Upper lobe of left lung (tissue), 6 donors: ENCODE measurements around the gene ZFP36L2. TPM values are rescaled to one million over a fixed set of nuclear protein-coding genes. Genes with fewer than 3 reads are reported as not detected.

ENCODE experiments used
- ATAC-seq, 2 donors: fragments of 200-7000 bp; cut with Tn5 transposase; one replicate each; pipeline ENCODE4 v1.9.1; 2022; ENCODE audit warnings: mild to moderate bottlenecking in 2 of 2, moderate library complexity in 2 of 2; ENCODE audit not compliant: low FRiP score in 2 of 2
- DNase-seq, 2 donors: peaks; one replicate each; pipeline ENCODE4 v3.0.0-alpha.2; 2019 to 2020
- H3K27ac ChIP-seq, 4 donors: fragments of 200-600 bp; sonication (generic); one replicate each; pipeline ENCODE4 v1.5.1; 2016 to 2019
- H3K27me3 ChIP-seq, 4 donors: fragments of 200-600 bp; sonication (generic); one replicate each; pipeline ENCODE4 v1.5.1; 2017 to 2019
- H3K36me3 ChIP-seq, 4 donors: fragments of 200-600 bp; sonication (generic); one replicate each; pipeline ENCODE4 v1.5.1; 2016 to 2019
- H3K4me1 ChIP-seq, 4 donors: fragments of 200-600 bp; sonication (generic); one replicate each; pipeline ENCODE4 v1.5.1; 2018 to 2019
- H3K4me3 ChIP-seq, 4 donors: fragments of 200-600 bp; sonication (generic); one replicate each; pipeline ENCODE4 v1.5.1; 2017 to 2019; ENCODE audit warnings: mild to moderate bottlenecking in 2 of 4, moderate library complexity in 1 of 4
- H3K9me3 ChIP-seq, 4 donors: fragments of 200-600 bp; sonication (generic); one replicate each; pipeline ENCODE4 v1.5.1; 2018 to 2019
- CTCF ChIP-seq, 6 experiments: fragments of 450-650 bp in 4 of 6; fragments of 200-600 bp in 2 of 6; sonication (generic) in 2 of 6; IDR thresholded peaks; one replicate each; pipeline ENCODE4 v1.5.1; 2016 to 2019; ENCODE audit warnings: antibody characterized with exemption in 6 of 6
- EP300 ChIP-seq, 4 donors: sonication (generic); formaldehyde crosslinking; IDR thresholded peaks; one replicate each; pipeline ENCODE4 v1.5.1; 2017; ENCODE audit warnings: antibody characterized with exemption in 4 of 4, control low read depth in 2 of 4
- POLR2A ChIP-seq, 4 donors: fragments of 450-650 bp; IDR thresholded peaks; one replicate each; pipeline ENCODE4 v1.5.1; 2016 to 2017; ENCODE audit warnings: antibody characterized with exemption in 4 of 4, mild to moderate bottlenecking in 2 of 4
- POLR2AphosphoS5 ChIP-seq, 2 donors: sonication (generic); formaldehyde crosslinking; IDR thresholded peaks; one replicate each; pipeline ENCODE4 v1.5.1; 2017; ENCODE audit warnings: antibody characterized with exemption in 2 of 2
- WGBS, 2 donors: methylation state at CpG; one replicate each; pipeline ENCODE4 v1.1.5; 2017 to 2018; 5-methylcytosine and 5-hydroxymethylcytosine counted together
- total RNA-seq, 6 donors: library from RNA; depleted of rRNA in 4 of 6; stranded (reverse); fragments of >200 nt in 4 of 6; gene quantifications; one replicate each; pipeline versions ENCODE4 v1.1.0 to v1.2.1, GENCODE V29; 2016 to 2021
- donor health status: DM: no; HTN: no; CAD: no; lungs with moderate emphysema.
- donor health status: DM: no; HTN: yes; CAD: no; lungs with severe emphysema.

The ZFP36L2 gene
- total RNA-seq, 6 donors from 2014 or later, result 65.4 to 180 (median 127) TPM

- no peaks in the 10 kb centered on the region for H3K27me3 ChIP-seq
- peak overlapping the region; percentile 20 to 64 (median 52) for H3K27ac ChIP-seq
- H3K4me3 ChIP-seq, result no peak overlapping the region
- H3K4me1 ChIP-seq, result peaks cover 0 to 24% (median 11%) of the 10 kb centered on the region in 4 donors
- no peaks in the 10 kb centered on the region for H3K36me3 ChIP-seq
- 84 to 90% methylated on average over 6 of the region's 6 CpGs for WGBS, 2 donors
- no peaks in the 10 kb centered on the region for H3K9me3 ChIP-seq
- DNase-seq (no peak), ATAC-seq (no peak)
- TF ChIP-seq EP300 (IDR thresholded peaks at IDR 0.05) (no peak), CTCF (IDR thresholded peaks at IDR 0.05) (no peak), POLR2AphosphoS5 (IDR thresholded peaks at IDR 0.05) (no peak), POLR2A (IDR thresholded peaks at IDR 0.05) (no peak)
Measured at GRCh38 chr2:43186321-43186678, 40.1 kb downstream of the ZFP36L2 start.

DNA sequence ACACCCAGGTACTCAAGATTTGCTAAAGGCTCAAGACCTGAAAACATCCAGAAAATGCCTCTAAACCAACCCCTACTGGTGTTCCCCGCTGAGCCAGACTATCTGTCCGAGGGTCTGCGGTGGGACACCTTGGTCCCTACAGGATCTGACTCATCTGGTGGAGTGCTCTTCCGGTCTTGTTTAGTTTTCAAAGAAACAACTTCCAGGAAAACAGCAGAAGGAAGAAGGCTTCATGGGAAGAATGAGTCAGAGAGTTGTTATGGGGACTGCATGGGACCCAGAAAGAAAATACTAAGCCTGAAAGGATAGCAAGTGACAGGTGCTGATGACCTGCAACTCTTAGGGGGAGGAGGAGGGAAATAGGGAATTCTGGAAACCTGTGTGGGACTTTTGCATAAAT lies 41.3 kb downstream of the ZFP36L2 start:
- TF ChIP-seq EP300 (IDR thresholded peaks at IDR 0.05), result no peak
- no peak for TF ChIP-seq CTCF (IDR thresholded peaks at IDR 0.05)
- Histone ChIP-seq H3K9me3 (no peaks in the 10 kb centered on the region), H3K27me3 (no peaks in the 10 kb centered on the region), H3K4me1 (peaks cover under 1 to 28% (median 13%) of the 10 kb centered on the region in 4 donors), H3K27ac (no peak overlapping the region), H3K36me3 (no peaks in the 10 kb centered on the region), H3K4me3 (no peak overlapping the region)
- 85 to 87% methylated on average over 4 of the region's 4 CpGs for WGBS, 2 donors
- DNase-seq (no peak), ATAC-seq (no peak)

DNA sequence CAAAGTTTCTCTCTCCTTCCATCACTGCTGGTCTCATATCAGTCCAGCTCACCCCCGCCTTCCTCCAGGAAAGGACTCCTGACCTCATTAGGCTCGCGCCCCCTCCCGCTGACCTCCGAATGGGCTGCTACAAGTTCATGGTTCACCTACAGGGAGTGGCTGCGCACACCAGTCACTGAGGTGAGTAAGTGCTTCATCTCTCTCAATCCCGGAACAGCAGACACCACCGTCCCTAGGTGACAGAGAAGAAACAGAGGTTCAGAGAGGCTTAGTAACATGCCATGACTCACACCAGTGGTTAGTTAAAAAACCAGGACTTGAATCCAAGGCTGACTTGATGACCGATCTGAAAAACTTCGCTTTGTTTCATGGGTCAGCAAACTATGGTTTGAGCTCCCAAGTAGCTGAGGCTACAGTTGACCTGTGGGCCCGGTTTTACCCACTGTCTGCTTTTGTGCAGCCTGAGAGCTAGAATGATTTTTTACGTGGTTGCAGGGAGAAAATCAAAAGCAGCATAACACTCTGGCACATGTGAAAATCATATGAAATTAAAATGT lies 42.0 kb downstream of the ZFP36L2 start:
- no peak overlapping the region for H3K27ac ChIP-seq
- no peaks in the 10 kb centered on the region for H3K27me3 ChIP-seq
- no peak for TF ChIP-seq POLR2AphosphoS5 (IDR thresholded peaks at IDR 0.05)
- no peak for TF ChIP-seq POLR2A (IDR thresholded peaks at IDR 0.05)
- no peak overlapping the region for H3K4me3 ChIP-seq
- no peaks in the 10 kb centered on the region for H3K9me3 ChIP-seq
- 80 to 86% methylated on average over 9 to 12 of the region's 12 CpGs for WGBS, 2 donors
- no peak for ATAC-seq
- peaks cover 8 to 35% (median 20%) of the 10 kb centered on the region in 4 donors for H3K4me1 ChIP-seq
- DNase-seq, result no peak
- no peaks in the 10 kb centered on the region for H3K36me3 ChIP-seq

GRCh38 chr2:43183743-43184142 lies 42.7 kb downstream of the ZFP36L2 start:
- DNase-seq (no peak), ATAC-seq (no peak)
- Histone ChIP-seq H3K27me3 (no peaks in the 10 kb centered on the region), H3K4me1 (peaks cover 15 to 42% (median 26%) of the 10 kb centered on the region in 4 donors), H3K27ac (no peak overlapping the region), H3K36me3 (no peaks in the 10 kb centered on the region), H3K4me3 (no peak overlapping the region), H3K9me3 (no peaks in the 10 kb centered on the region)
- WGBS, 2 donors, result 71 to 85% methylated on average over 5 of the region's 5 CpGs
- no peak for TF ChIP-seq CTCF (IDR thresholded peaks at IDR 0.05)
- no peak for TF ChIP-seq EP300 (IDR thresholded peaks at IDR 0.05)
- no peak for TF ChIP-seq POLR2AphosphoS5 (IDR thresholded peaks at IDR 0.05)
- no peak for TF ChIP-seq POLR2A (IDR thresholded peaks at IDR 0.05)

DNA sequence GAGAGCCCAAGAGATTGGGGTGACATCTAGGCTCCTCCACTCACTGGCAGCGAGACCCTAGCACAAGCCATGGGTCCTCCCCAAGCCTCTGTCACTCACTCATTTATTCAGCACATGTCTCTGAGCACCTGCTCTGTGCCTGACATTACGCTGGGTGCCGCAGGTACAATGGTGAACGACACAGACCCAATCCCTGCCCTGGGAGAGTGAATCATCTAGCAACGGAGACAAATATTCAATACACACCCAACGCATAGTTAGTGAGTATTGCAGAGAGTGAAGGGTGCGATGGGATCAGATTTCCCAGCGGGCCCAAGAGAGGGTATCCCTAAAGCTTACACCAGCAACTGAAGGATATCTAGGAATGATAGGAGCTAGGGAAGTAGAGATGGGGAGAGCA lies 45.5 kb downstream of the ZFP36L2 start:
- Histone ChIP-seq H3K4me1 (peaks cover 27 to 48% (median 29%) of the 10 kb centered on the region in 4 donors), H3K27ac (no peak overlapping the region), H3K27me3 (no peaks in the 10 kb centered on the region), H3K4me3 (no peak overlapping the region), H3K9me3 (peaks cover 0 to 6% (median 0%) of the 10 kb centered on the region in 4 donors), H3K36me3 (no peaks in the 10 kb centered on the region)
- WGBS, 2 donors, result 94 to 99% methylated on average over 8 of the region's 8 CpGs
- TF ChIP-seq CTCF (IDR thresholded peaks at IDR 0.05) (no peak), POLR2AphosphoS5 (IDR thresholded peaks at IDR 0.05) (no peak), POLR2A (IDR thresholded peaks at IDR 0.05) (no peak), EP300 (IDR thresholded peaks at IDR 0.05) (no peak)
- DNase-seq, result no peak
- no peak for ATAC-seq
